ENCODE measurements around the gene ADGRL2. TPM values are rescaled to one million over a fixed set of nuclear protein-coding genes. Genes with fewer than 3 reads are reported as not detected.

The ADGRL2 gene
- total and polyA plus RNA-seq, 9 of the 15 experiments (the other 6 are each of a cell fraction or from before 2014, with no cell fraction given) = 0.03 to 0.15 (median 0.13) TPM; not detected in 6

GRCh38 chr1:81954534-81955020, 153.8 kb downstream of the ADGRL2 start (continued):
- TF ChIP-seq POU5F1 (IDR thresholded peaks at IDR 0.05; ENCODE audit: borderline replicate concordance, low read depth, low read length, partially characterized antibody) (no peak), ZNF780A (CRISPR knock-in tag; IDR thresholded peaks at IDR 0.05) (no peak), PTBP1 (IDR thresholded peaks at IDR 0.05; ENCODE audit: low read depth, low read length) (no peak), HNRNPL (IDR thresholded peaks at IDR 0.05; ENCODE audit: low read depth, low read length) (no peak), ZNF384 (IDR thresholded peaks at IDR 0.05; ENCODE audit: low read depth, low read length) (no peak)

GRCh38 chr1:81967951-81968350, 167.2 kb downstream of the ADGRL2 start:
- H3K9ac ChIP-seq (ENCODE audit: insufficient read depth in 1 of 2, low read depth in 2 of 2, low read length in 2 of 2) = no peak overlapping the region
- no peaks in the 10 kb centered on the region for H3K9me1 ChIP-seq (ENCODE audit: control insufficient read depth, insufficient read depth, low read length)
- no peaks in the 10 kb centered on the region for H3K27me3 ChIP-seq (ENCODE audit: control insufficient read depth in 2 of 2, insufficient read depth in 2 of 2, low read length in 2 of 2)
- intact Hi-C loops (cut with micrococcal nuclease) (no loop called here), in situ Hi-C loops (cut with MboI) (no loop called here)
- no peaks in the 10 kb centered on the region for H3K4me1 ChIP-seq (replicated peaks in 1 of 2; ENCODE audit: control insufficient read depth in 2 of 2, insufficient read depth in 2 of 2, low read length in 2 of 2)
- no peaks in the 10 kb centered on the region for H3K36me3 ChIP-seq (ENCODE audit: control insufficient read depth, insufficient read depth, low read length)
- POLR2A ChIA-PET = no interaction called here
- H2AFZ ChIP-seq (ENCODE audit: low read depth, low read length) = no peak overlapping the region
- ATAC-seq = no peak
- no peaks in the 10 kb centered on the region for H4K20me1 ChIP-seq (replicated peaks; ENCODE audit: control insufficient read depth, insufficient read depth, low read length)
- FAIRE-seq = no peak
- CTCF ChIA-PET (ENCODE audit: low intra/inter-chr PET ratio) = no interaction called here
- DNase-seq (ENCODE audit: extremely low read depth in 1 of 4, low spot score in 3 of 4) = no peak
- H3K4me2 ChIP-seq (ENCODE audit: insufficient read depth, low read length) = no peak overlapping the region
- no peak overlapping the region for H3K4me3 ChIP-seq
- WGBS (ENCODE audit: insufficient coverage, low coverage, missing lambda C conversion rate) = 0% methylated on average over 3 of the region's 3 CpGs
- no TSS peak for BruUV-seq (replicated peaks)
- no peaks in the 10 kb centered on the region for H3K9me3 ChIP-seq (replicated peaks; ENCODE audit: control insufficient read depth, insufficient read depth, low read depth, low read length)
- H3K79me2 ChIP-seq (ENCODE audit: control insufficient read depth, insufficient read depth, low read length) = no peaks in the 10 kb centered on the region
- no peak overlapping the region for H3K27ac ChIP-seq (ENCODE audit: extremely low read depth, low read depth, low read length)
- TF ChIP-seq TOE1 (IDR thresholded peaks at IDR 0.05; ENCODE audit: borderline replicate concordance) = no peak
- no peak for TF ChIP-seq TOE1 (CRISPR knock-in tag; IDR thresholded peaks at IDR 0.05; ENCODE audit: borderline replicate concordance, low read depth)
- TF ChIP-seq, protein P1, sequence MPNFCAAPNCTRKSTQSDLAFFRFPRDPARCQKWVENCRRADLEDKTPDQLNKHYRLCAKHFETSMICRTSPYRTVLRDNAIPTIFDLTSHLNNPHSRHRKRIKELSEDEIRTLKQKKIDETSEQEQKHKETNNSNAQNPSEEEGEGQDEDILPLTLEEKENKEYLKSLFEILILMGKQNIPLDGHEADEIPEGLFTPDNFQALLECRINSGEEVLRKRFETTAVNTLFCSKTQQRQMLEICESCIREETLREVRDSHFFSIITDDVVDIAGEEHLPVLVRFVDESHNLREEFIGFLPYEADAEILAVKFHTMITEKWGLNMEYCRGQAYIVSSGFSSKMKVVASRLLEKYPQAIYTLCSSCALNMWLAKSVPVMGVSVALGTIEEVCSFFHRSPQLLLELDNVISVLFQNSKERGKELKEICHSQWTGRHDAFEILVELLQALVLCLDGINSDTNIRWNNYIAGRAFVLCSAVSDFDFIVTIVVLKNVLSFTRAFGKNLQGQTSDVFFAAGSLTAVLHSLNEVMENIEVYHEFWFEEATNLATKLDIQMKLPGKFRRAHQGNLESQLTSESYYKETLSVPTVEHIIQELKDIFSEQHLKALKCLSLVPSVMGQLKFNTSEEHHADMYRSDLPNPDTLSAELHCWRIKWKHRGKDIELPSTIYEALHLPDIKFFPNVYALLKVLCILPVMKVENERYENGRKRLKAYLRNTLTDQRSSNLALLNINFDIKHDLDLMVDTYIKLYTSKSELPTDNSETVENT (CRISPR knock-in tag; IDR thresholded peaks at IDR 0.05) = no peak
- no peak for TF ChIP-seq ZNF436 (CRISPR knock-in tag; IDR thresholded peaks at IDR 0.05)
- no peak for TF ChIP-seq MYNN (IDR thresholded peaks at IDR 0.05)
- no peak for TF ChIP-seq MYNN (CRISPR knock-in tag; IDR thresholded peaks at IDR 0.05)
- TF ChIP-seq RFX7 (CRISPR knock-in tag; IDR thresholded peaks at IDR 0.05) = no peak
- TF ChIP-seq ZNF316 (IDR thresholded peaks at IDR 0.05) = no peak
- no peak for TF ChIP-seq RFX5 (IDR thresholded peaks at IDR 0.05; ENCODE audit: low read depth, low read length)
- TF ChIP-seq ZNF408 (CRISPR knock-in tag; IDR thresholded peaks at IDR 0.05; ENCODE audit: low read depth) = no peak
- TF ChIP-seq EP300 (IDR thresholded peaks at IDR 0.05; ENCODE audit: low read length) = no peak
- TF ChIP-seq ELF2 (CRISPR knock-in tag; IDR thresholded peaks at IDR 0.05) = no peak
- TF ChIP-seq MED1 (CRISPR knock-in tag; IDR thresholded peaks at IDR 0.05; ENCODE audit: borderline replicate concordance) = no peak
- TF ChIP-seq CREB5 (CRISPR knock-in tag; IDR thresholded peaks at IDR 0.05) = no peak
- TF ChIP-seq ZNF212 (CRISPR knock-in tag; IDR thresholded peaks at IDR 0.05) = no peak
